Testis (tissue), 3 donors: ENCODE results near the gene ATP10A. TPM values are rescaled to one million over a fixed set of nuclear protein-coding genes. Genes with fewer than 3 reads are reported as not detected.

Experiments
- DNase-seq: peaks from one replicate; pipeline ENCODE4 v3.0.0-alpha.2; 2019
- H3K27ac ChIP-seq, 2 donors: fragments of 200-600 bp; sonication (generic); one replicate each; pipeline ENCODE4 v1.5.1; 2019
- H3K27me3 ChIP-seq: fragments of 200-600 bp; sonication (generic); one replicate; pipeline ENCODE4 v1.5.1; 2019
- H3K36me3 ChIP-seq: fragments of 200-600 bp; sonication (generic); one replicate; pipeline ENCODE4 v1.5.1; 2017; ENCODE audit warnings: low read depth; ENCODE audit errors: missing control alignments
- H3K4me1 ChIP-seq: fragments of 200-600 bp; sonication (generic); one replicate; pipeline ENCODE4 v1.5.1; 2019
- H3K4me3 ChIP-seq, 2 donors: fragments of 200-600 bp; sonication (generic); one replicate each; pipeline ENCODE4 v1.5.1; 2017 to 2019
- H3K9me3 ChIP-seq: fragments of 200-600 bp; sonication (generic); one replicate; pipeline ENCODE4 v1.5.1; 2017
- CTCF ChIP-seq, 3 experiments: fragments of 450-650 bp in 2 of 3; fragments of 200-600 bp in 1 of 3; sonication (generic) in 1 of 3; IDR thresholded peaks; one replicate each; pipeline ENCODE4 v1.5.1; 2016 to 2019; ENCODE audit warnings: antibody characterized with exemption in 3 of 3, mild to moderate bottlenecking in 2 of 3, moderate library complexity in 1 of 3
- POLR2A ChIP-seq: fragments of 450-650 bp; IDR thresholded peaks from one replicate; pipeline ENCODE4 v1.6.1; 2017; ENCODE audit warnings: antibody characterized with exemption, mild to moderate bottlenecking, moderate library complexity
- WGBS, 2 donors: methylation state at CpG; one replicate each; pipeline ENCODE4 v1.1.5; 2018; 5-methylcytosine and 5-hydroxymethylcytosine counted together
- intact Hi-C: fragments of 100-400 bp; cut with DNase I; formaldehyde crosslinking; loops from one replicate; pipeline ENCODE4 v1.15.1; 2023; ENCODE audit warnings: low total_unique reads
- polyA plus RNA-seq: library from polyadenylated mRNA; stranded (reverse); fragments of 350-450 nt; fragmentation: Illumina TruSeq; extraction: RNeasy Lipid Tissue Mini Kit (QIAGEN cat#74804); gene quantifications from one replicate; pipeline ENCODE4 v1.2.3, GENCODE V29; 2014; ENCODE audit warnings: low read depth, low replicate concordance; ENCODE audit not compliant: insufficient read depth
- total RNA-seq, 2 donors: library from RNA; depleted of rRNA; stranded (reverse); fragments of >200 nt; gene quantifications; one replicate each; pipeline ENCODE4 v1.2.3, GENCODE V29; 2016

ATP10A gene
- total and polyA plus RNA-seq, 3 donors from 2014 or later: 13.6 to 26.5 (median 22.8) TPM

- peaks cover 9% of the 10 kb centered on the region for H3K4me1 ChIP-seq
- TF ChIP-seq POLR2A: no peak
- TF ChIP-seq CTCF (IDR thresholded peaks at IDR 0.05): no peak
- no peaks in the 10 kb centered on the region for H3K9me3 ChIP-seq
- intact Hi-C loops: no loop called here
- no peaks in the 10 kb centered on the region for H3K27me3 ChIP-seq
- H3K27ac ChIP-seq: no peak overlapping the region
- 53 to 60% methylated on average over 1 of the region's 1 CpG for WGBS, 2 donors
- H3K4me3 ChIP-seq: no peak overlapping the region
- no peaks in the 10 kb centered on the region for H3K36me3 ChIP-seq
- DNase-seq: no peak
Observed at GRCh38 chr15:25771338-25771706, 91.8 kb downstream of the ATP10A start.

- intact Hi-C loops: no loop called here
- Histone ChIP-seq H3K4me1 (peaks cover 5% of the 10 kb centered on the region), H3K27ac (no peak overlapping the region), H3K9me3 (no peaks in the 10 kb centered on the region), H3K27me3 (no peaks in the 10 kb centered on the region), H3K4me3 (no peak overlapping the region), H3K36me3 (no peaks in the 10 kb centered on the region)
- TF ChIP-seq POLR2A: no peak
- TF ChIP-seq CTCF (IDR thresholded peaks at IDR 0.05): no peak
- DNase-seq: no peak
- 85 to 86% methylated on average over 12 to 14 of the region's 14 CpGs for WGBS, 2 donors
Observed at GRCh38 chr15:25770618-25771337, 92.3 kb downstream of the ATP10A start.

- Histone ChIP-seq H3K4me1 (no peaks in the 10 kb centered on the region), H3K27me3 (no peaks in the 10 kb centered on the region), H3K9me3 (no peaks in the 10 kb centered on the region), H3K27ac (no peak overlapping the region), H3K36me3 (no peaks in the 10 kb centered on the region), H3K4me3 (no peak overlapping the region)
- intact Hi-C loops: no loop called here
- no peak for DNase-seq
- 96% methylated on average over 10 to 14 of the region's 14 CpGs for WGBS, 2 donors
- TF ChIP-seq POLR2A (no peak), CTCF (IDR thresholded peaks at IDR 0.05) (no peak)
Observed at GRCh38 chr15:25770031-25770430, 93.1 kb downstream of the ATP10A start.

GRCh38 chr15:25768271-25768670 is 94.9 kb downstream of the ATP10A start:
- Histone ChIP-seq H3K4me3 (no peak overlapping the region), H3K4me1 (no peaks in the 10 kb centered on the region), H3K9me3 (no peaks in the 10 kb centered on the region), H3K27ac (no peak overlapping the region), H3K36me3 (no peaks in the 10 kb centered on the region), H3K27me3 (no peaks in the 10 kb centered on the region)
- intact Hi-C loops: no loop called here
- DNase-seq: no peak
- TF ChIP-seq POLR2A: no peak
- TF ChIP-seq CTCF (IDR thresholded peaks at IDR 0.05): no peak
- 88 to 96% methylated on average over 1 of the region's 1 CpG for WGBS, 2 donors
